Activated gamma-delta T cell treated with anti-CD3 and anti-CD28 coated beads, Interleukin-2, amount 50 U/mL, for 16 hours (primary cell): ENCODE results near the gene LAMC3.

ENCODE experiments used
- DNase-seq: peaks from one replicate; pipeline ENCODE4 v3.0.0-alpha.2; 2020; ENCODE audit warnings: low read depth

The LAMC3 gene

GRCh38 chr9:130979591-130980385 is 29.2 kb upstream of the LAMC3 start:
- DNase-seq = no peak

GRCh38 chr9:130980526-130980925 is 28.4 kb upstream of the LAMC3 start:
- no peak for DNase-seq

GRCh38 chr9:130981002-130981755 is 27.8 kb upstream of the LAMC3 start:
- no peak for DNase-seq

GRCh38 chr9:130981756-130982137 is 27.2 kb upstream of the LAMC3 start:
- DNase-seq = no peak

- no peak for DNase-seq
Measured at GRCh38 chr9:130982636-130983358, 26.2 kb upstream of the LAMC3 start.

- DNase-seq = no peak
Measured at GRCh38 chr9:130983359-130983670, 25.7 kb upstream of the LAMC3 start.

- no peak for DNase-seq
Measured at GRCh38 chr9:130983970-130984369, 25.0 kb upstream of the LAMC3 start.

DNA sequence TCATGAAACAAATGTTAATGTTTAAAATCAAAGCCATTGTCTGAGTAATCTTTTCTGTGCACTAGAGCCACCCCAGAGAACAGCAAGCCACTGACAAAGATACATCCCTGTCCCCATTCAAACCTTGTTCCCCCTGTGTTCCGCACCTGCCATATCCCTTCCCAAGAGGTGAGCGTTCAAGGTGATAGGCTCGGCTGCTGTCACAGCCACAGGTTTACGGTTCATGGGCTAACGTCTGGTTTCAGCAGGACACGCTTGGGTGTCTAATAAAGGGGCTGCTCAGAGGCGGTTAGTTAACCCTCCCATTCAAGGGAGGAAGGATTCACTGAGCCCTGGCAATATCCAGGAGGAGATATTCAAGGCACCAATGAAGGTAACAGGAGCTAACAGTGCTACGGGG is 24.5 kb upstream of the LAMC3 start:
- no peak for DNase-seq

GRCh38 chr9:130985029-130985428 is 23.9 kb upstream of the LAMC3 start:
- DNase-seq = no peak

DNA sequence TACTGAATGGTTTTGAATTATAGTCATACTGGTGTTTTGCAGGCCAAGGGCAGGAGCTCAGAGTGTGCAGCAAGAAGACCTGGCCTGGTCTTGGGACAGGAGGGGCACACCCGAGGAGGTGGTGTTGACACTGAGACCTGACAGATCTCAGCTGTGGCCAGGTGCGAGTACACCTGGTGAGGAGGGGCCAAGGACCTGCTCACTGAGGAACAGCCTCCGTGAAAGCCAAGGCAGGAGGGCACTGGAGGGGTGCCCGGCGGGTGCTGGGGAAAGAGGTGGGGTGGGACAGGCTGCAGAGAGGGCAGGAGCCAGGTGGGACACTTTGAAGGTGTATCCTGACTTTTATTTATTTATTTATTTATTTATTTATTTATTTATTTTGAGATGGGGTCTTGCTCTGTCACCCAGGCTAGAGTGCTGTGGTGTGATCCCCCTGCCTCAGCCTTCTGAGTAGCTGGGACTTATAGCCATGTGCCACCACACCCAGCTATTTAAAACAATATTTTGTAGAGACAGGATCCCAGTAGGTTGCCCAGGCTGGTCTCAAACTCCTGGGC is 23.3 kb upstream of the LAMC3 start:
- no peak for DNase-seq

DNA sequence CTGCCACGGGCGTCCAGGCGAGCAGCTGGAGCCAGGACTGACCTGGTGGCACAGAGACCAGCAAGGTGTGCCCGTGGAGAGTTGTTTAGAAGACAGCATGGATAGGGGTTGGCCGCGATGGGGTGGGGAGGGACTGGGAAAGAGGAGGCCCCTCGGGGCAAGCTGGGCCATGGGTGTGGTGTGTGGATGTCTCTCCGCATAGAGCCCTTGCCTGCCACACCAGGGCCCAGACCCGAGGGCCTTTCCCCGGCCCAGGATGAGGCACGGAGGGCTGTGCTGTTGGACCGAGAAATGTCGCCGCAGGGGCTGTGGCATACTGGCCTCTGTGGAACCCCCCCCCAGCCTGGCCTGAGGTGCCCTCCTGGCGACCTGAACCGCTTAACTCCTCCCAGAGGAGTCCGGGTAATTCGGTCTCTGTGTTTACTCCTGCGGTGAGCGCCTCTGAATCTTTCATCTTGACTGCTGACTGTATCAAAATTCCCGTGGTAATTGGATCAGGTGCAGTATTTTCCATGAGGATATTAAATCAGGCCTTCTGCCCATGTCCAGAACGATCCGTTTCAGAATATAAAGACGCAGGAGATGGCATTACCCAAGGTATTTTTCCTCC is 22.5 kb upstream of the LAMC3 start:
- no peak for DNase-seq

DNA sequence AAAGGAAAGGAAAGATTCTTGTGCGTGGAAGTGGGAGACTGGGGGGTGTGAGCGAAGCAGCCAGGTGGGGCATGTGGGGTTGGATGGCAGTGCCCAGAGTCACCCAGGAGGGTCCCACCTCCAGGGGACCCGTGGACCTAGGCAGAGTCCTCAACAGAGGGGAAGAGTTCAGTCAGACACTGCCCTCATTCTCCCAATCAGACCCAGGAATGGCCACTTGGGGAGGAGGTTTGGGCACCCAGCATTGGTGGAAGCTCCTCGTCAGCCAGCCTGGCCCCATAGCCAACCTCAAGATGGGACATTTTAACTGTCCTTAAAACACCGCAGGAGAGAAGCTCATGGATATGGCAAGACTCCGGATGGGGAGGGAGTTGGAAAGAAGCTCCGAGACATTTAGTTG is 21.9 kb upstream of the LAMC3 start:
- no peak for DNase-seq

DNA sequence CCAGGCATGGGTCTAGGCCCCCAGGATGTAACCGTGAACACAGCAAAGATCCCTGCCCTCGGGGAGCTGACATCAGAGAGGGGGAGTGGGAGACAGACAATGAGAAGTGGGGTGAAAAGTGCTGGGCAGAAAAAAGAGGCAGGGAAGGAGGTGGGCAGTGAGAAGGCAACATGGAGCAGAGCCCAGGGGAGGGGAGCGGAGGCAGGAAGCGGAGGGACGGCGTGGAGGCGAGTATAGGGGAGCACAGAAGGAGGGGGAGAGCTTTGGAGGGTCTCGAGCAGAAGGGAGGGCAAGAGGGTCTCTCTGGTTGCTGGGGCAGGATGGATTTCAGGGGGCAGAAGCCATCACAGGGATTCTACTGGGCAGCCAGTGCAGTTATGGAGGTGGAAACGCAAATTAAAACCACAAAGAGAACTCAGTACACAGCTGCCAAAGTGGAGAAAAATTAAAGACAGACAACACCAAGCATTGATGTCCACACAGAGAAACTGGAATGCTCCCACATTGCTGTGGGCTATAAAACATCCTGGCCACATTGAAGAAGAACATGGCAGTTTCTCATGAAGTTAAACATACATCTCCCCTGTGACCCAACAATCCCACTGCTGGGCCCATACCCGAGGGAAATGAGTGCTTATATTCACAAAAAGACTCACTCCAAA is 21.1 kb upstream of the LAMC3 start:
- no peak for DNase-seq

DNA sequence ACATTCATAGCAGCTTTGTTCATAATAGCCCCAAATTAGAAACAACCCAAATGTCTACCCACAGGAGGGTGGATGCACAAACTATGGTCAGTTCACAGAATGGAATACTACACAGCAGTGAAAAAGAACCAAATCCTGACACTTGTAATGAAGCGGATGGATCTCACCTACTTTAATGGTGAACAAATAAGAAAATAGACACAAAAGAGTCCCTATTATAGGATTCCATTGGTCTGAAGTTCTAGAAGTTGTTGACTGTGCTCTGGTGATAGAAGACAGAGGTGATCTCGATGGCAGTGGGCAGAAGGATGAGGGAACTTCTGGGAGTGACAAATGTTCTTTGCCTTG is 20.6 kb upstream of the LAMC3 start:
- no peak for DNase-seq

DNA sequence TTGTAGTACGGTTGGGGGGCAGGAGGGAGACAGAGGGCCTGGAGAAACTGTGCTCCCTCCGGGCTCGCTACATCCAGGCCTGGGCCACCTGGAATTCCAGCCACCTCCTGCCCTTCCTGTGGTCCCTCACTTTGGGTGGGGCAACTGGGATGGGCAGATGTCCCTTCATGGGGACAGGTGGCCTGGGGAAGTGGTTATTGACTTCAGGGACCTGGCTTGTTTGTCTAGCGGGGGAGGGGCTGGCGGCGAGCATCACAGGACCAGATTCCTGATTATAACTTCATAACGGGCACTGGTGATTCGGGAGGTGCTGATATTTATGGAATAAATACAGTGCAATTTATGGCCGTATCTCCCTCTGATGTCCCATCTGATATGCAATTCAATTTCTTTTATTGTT is 20.1 kb upstream of the LAMC3 start:
- no peak for DNase-seq

GRCh38 chr9:130989391-130989790 is 19.6 kb upstream of the LAMC3 start:
- DNase-seq = no peak

GRCh38 chr9:130989891-130990290 is 19.1 kb upstream of the LAMC3 start:
- DNase-seq = no peak

DNA sequence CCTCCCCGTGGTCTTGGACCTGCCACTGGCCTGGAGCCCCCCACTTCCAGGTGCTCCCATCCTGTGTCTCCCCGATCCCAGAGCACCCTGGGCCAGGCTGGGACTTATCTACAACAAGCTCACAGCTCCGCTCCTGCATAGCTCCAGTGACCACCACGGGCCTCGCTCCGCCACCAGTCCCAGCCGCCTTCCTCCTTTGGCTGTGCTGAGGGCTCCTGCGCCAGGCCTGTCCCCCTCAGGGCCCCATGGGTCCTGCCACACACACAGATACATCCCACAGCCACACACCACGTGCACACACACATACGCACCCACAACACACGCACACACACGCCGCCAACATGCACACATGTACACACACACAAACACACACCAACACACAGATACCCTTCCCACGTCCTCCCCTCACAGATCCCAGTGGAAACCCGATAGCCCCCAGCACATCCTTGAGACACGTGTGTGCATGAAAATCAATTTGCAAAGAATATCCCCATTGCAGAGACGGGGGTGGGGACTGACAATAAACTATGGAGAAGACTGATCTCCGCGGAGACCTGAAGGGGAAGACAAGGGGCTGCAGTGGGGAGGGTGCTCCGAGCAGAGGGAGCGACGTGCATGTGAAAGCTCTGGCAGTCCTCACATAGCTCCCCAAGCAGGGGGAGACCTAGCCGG is 18.5 kb upstream of the LAMC3 start:
- DNase-seq = no peak

DNA sequence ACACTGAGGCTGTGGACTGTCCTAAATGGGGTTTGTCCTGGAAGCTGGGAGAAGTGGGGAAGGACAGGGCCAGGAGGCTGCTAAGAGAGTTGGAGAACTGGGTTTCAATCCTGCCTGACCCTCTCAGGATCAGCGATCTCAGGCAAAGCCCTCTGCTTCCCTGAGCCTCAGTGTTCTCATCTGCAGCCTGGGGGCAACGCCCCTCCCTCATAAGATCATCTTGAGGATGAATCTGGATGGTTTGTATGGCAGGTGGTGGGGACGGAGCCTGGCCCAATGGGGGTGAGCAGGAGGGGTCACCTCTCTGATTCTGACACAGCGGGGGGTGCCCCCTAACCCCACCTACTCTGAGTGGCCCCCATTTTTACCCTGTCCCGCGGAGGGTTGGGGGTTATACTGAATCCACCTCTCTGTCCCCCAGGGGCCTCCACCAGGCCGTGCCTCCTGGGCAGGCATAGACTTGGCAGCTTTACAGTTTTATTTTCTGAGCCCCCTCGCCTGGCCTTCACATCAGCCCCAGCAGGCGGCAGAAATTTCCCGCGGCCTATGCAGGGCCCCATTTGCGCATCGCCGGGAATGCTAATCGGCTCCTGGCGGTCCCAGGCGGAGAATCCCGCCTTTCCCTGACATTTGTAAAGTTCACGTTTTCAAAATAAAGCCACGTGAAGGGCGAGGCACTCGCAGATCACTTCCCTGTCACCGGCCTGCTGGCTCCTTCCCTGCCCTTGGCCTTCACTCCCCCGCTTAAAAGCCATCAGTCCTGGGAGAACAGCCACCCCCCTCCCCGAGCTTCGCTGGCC is 17.8 kb upstream of the LAMC3 start:
- DNase-seq = no peak
